Measurements from ENCODE around the gene ANKRD23. TPM values are rescaled to one million over a fixed set of nuclear protein-coding genes. Genes with fewer than 3 reads are reported as not detected.

The ANKRD23 gene
- total and polyA plus RNA-seq, 2 of the 8 experiments (the other 6 are each of a cell fraction or from before 2014, with no cell fraction given), result 3.4 to 3.5 TPM

DNA sequence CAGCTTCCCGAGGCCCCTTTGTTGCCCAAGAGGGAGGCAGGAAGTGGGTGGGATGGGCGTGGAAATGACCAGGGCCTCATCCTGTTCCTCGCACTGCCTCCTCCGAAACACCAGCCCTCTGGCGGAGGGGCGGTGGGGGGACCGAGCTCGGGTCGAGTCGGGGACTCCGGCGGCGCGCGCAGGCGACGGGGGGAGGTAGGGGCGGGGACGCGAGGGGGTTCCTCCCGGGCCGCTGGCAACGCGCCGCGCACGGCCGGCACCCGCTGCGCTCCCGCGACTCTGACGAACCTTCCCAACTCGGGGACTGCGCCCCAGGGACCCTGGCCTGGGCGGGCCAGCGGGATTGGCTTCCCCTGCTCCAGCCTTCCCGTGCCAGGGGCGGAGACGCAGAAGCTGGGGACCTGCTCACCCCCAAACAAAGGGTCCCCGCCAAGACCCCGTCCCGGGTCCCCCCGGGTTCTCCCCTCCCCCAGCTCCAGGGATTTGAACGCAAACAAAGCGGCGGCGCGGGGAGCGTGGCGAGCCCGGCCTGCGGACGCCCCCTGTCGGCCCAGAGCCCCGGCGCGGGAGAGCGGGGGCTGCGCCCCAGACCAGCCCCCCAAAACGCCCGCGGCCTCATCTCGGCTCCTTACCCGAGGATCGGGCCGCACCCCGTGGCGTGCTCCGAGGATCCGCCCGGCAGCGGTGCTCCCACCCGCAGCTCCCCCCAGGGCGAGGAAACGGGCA, 24.9 kb upstream of the ANKRD23 start (continued):
- TF ChIP-seq CHD7 (IDR thresholded peaks at IDR 0.05; ENCODE audit: insufficient replicate concordance, low read length) (no peak), TCF12 (IDR thresholded peaks at IDR 0.05; ENCODE audit: low read depth, low read length) (no peak), TAF1 (IDR thresholded peaks at IDR 0.05; ENCODE audit: low read depth, low read length) (peak; percentile 11), ZNF274 (IDR thresholded peaks at IDR 0.05; ENCODE audit: borderline replicate concordance, extremely low read depth, low read length) (no peak), KDM1A (IDR thresholded peaks at IDR 0.05; ENCODE audit: borderline replicate concordance, low read length) (0 out of 2 replicates have a peak, but pooled peaks have one; percentile 23), FOSL1 (IDR thresholded peaks at IDR 0.05; ENCODE audit: insufficient read depth, low read depth, low read length) (no peak), JUND (IDR thresholded peaks at IDR 0.05; ENCODE audit: low read length) (no peak), RXRA (IDR thresholded peaks at IDR 0.05; ENCODE audit: insufficient read depth, low read depth, low read length) (no peak)
- TF ChIP-seq, protein P1, sequence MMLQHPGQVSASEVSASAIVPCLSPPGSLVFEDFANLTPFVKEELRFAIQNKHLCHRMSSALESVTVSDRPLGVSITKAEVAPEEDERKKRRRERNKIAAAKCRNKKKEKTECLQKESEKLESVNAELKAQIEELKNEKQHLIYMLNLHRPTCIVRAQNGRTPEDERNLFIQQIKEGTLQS (IDR thresholded peaks at IDR 0.05; ENCODE audit: insufficient read depth, low read depth, low read length), result no peak
- TF ChIP-seq, protein P2, sequence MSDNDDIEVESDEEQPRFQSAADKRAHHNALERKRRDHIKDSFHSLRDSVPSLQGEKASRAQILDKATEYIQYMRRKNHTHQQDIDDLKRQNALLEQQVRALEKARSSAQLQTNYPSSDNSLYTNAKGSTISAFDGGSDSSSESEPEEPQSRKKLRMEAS (IDR thresholded peaks at IDR 0.05), result peak; percentile 66

Measured in H1 (cell line).